Kidney (tissue), 14 donors: ENCODE data around the gene CUEDC1. TPM values are rescaled to one million over a fixed set of nuclear protein-coding genes. Genes with fewer than 3 reads are reported as not detected.

ENCODE experiments used
- DNase-seq, 5 donors: peaks; one replicate each; pipeline ENCODE4 v3.0.0-alpha.2; 2013 to 2020
- FAIRE-seq: peaks from 2 replicates; lab custom pipeline; 2012; peaks lifted over from hg19 to GRCh38; lab: Jason Lieb, UNC
- H3K27ac ChIP-seq, 2 donors: one replicate each; pipeline ENCODE4 v1.7.0; 2013; ENCODE audit warnings: low read depth in 2 of 2, low read length in 2 of 2, inconsistent platforms in 1 of 2
- H3K27me3 ChIP-seq: one replicate; pipeline ENCODE4 v1.7.1; 2013; ENCODE audit warnings: low read length, inconsistent platforms; ENCODE audit not compliant: control insufficient read depth, insufficient read depth
- H3K36me3 ChIP-seq, 3 donors: one replicate each; pipeline versions ENCODE4 v1.7.0 to v1.7.1; 2013; ENCODE audit warnings: low read length in 3 of 3, control low read depth in 1 of 3, inconsistent platforms in 1 of 3; ENCODE audit not compliant: insufficient read depth in 3 of 3, control insufficient read depth in 2 of 3
- H3K4me1 ChIP-seq, 3 donors: one replicate each; pipeline versions ENCODE4 v1.7.0 to v1.7.1; 2013; ENCODE audit warnings: low read length in 3 of 3, inconsistent platforms in 1 of 3, low read depth in 1 of 3; ENCODE audit not compliant: control insufficient read depth in 2 of 3, insufficient read depth in 2 of 3
- H3K4me3 ChIP-seq, 3 donors: one replicate each; pipeline versions ENCODE4 v1.7.0 to v1.8.1; 2013; ENCODE audit warnings: low read length in 3 of 3, control low read depth in 1 of 3, inconsistent platforms in 1 of 3
- H3K9ac ChIP-seq, 3 donors: one replicate each; pipeline versions ENCODE4 v1.7.0 to v1.7.1; 2013; ENCODE audit warnings: low read length in 3 of 3, control low read depth in 1 of 3, inconsistent platforms in 1 of 3
- H3K9me3 ChIP-seq, 3 donors: one replicate each; pipeline versions ENCODE4 v1.7.0 to v1.7.1; 2013; ENCODE audit warnings: low read length in 3 of 3, control low read depth in 1 of 3, inconsistent platforms in 1 of 3; ENCODE audit not compliant: control insufficient read depth in 2 of 3, insufficient read depth in 1 of 3
- intact Hi-C: fragments of 100-400 bp; cut with DNase I; formaldehyde crosslinking; loops from one replicate; pipeline ENCODE4 v1.11.1; 2022
- polyA plus RNA-seq: library from polyadenylated mRNA; stranded (reverse); fragments of 350-450 nt; fragmentation: Illumina TruSeq; extraction: RNeasy Lipid Tissue Mini Kit (QIAGEN cat#74804); gene quantifications from one replicate; pipeline ENCODE4 v1.2.3, GENCODE V29; 2014; ENCODE audit warnings: low read depth, low replicate concordance; ENCODE audit not compliant: insufficient read depth
- total RNA-seq: library from RNA; stranded (reverse); fragmentation: NEBNext Ultra II Directional; extraction: Animal tissue kit (Norgen Biotek cat#: 25700); gene quantifications from one replicate; pipeline ENCODE4 v1.2.1, GENCODE V29; 2021
- TF ChIP-seq, protein P1 (sequence below): IDR thresholded peaks from 3 replicates; pipeline ENCODE4 v1.5.1; 2012; ENCODE audit warnings: mild to moderate bottlenecking, moderate library complexity, borderline replicate concordance; ENCODE audit not compliant: insufficient read depth; ENCODE audit errors: extremely low read depth
- donor health status: control.
- donor health status: control.
- donor health status: control.
- donor health status: control.
- donor health status: control.
- donor health status: DM: yes; HTN: yes; CAD: no.
- donor health status: Normal renal cell carcinoma (clear cell type).

The CUEDC1 gene
- total and polyA plus RNA-seq, 2 donors from 2014 or later, result 33.0 to 52.3 TPM

DNA sequence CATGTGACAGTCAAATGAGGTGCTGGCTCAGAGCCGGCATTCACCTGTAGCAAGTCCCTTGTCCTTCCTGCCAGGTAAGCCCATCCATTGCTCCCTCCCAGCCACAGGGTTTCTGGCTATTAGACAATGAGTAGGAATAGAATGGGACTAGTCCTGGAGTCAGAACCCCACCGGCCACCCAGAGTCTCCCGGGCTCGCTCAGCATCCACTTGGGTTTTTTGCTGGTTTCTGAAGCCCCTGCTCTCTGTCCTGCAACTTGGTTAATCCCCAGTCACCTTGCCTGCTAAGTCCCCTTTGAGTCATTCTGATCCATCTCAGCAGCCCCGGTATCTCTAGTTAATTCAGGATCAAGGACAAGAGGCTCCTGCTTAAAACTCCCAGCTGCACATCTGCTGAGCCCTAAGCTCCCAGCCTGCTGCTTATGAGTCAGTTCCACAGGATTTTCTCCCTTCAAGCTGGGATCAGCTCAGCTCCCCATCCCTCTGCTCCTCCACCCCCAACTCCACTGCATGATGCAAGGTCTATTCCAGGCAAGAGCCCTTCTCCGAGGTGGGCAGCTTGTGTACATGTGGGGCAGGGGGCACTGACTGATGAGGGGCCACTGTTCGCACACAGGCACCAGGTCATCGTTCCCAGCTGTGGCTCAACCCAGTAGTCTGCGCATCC, 85.5 kb downstream of the CUEDC1 start:
- H3K27me3 ChIP-seq, result no peaks in the 10 kb centered on the region
- H3K4me3 ChIP-seq, result no peak overlapping the region
- DNase-seq (peak in 1 of 5 donors; percentile 26), FAIRE-seq (no peak)
- no peaks in the 10 kb centered on the region for H3K9me3 ChIP-seq
- H3K4me1 ChIP-seq, result peaks cover 0 to 23% (median 12%) of the 10 kb centered on the region in 3 donors
- H3K27ac ChIP-seq, result no peak overlapping the region
- H3K36me3 ChIP-seq, result peaks cover 0 to 23% (median 10%) of the 10 kb centered on the region in 3 donors
- H3K9ac ChIP-seq, result no peak overlapping the region
- intact Hi-C loops, result no loop called here
- TF ChIP-seq, protein P1, sequence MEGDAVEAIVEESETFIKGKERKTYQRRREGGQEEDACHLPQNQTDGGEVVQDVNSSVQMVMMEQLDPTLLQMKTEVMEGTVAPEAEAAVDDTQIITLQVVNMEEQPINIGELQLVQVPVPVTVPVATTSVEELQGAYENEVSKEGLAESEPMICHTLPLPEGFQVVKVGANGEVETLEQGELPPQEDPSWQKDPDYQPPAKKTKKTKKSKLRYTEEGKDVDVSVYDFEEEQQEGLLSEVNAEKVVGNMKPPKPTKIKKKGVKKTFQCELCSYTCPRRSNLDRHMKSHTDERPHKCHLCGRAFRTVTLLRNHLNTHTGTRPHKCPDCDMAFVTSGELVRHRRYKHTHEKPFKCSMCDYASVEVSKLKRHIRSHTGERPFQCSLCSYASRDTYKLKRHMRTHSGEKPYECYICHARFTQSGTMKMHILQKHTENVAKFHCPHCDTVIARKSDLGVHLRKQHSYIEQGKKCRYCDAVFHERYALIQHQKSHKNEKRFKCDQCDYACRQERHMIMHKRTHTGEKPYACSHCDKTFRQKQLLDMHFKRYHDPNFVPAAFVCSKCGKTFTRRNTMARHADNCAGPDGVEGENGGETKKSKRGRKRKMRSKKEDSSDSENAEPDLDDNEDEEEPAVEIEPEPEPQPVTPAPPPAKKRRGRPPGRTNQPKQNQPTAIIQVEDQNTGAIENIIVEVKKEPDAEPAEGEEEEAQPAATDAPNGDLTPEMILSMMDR, result no peak

DNA sequence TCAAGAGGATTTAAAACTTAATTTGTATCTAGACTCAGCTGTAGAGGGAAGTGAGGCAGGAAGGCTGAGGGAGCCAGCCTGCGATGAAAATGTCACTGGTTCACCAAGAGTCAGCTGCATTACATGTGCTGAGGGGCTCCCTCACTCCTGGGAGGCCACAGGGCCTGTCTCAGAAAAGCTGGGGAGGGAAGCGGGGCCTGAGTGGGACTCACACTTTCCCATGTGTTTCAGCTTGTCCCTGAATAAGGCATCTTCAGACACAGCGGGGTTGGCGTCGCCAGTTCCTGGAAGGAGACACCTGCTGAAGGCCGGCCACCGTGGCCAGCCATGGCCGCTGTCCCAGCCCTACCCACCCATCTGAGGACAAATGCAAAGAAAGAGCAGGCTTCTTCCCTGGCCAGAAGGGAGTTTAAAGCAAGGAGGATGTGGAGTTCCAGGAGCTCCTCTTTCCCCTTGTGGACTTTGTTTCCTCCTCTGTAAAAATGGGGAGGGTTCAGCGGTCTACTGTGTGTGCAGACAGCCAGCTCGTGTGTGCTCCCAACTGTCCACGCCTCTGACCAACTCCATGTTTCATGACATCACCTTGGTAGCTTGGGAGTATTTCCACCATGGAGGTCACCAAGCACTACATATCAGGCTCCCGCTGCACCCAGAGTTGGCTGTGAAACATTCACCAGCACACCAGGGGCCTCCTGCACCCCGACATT, 86.1 kb downstream of the CUEDC1 start:
- Histone ChIP-seq H3K9me3 (no peaks in the 10 kb centered on the region), H3K27ac (no peak overlapping the region), H3K4me1 (peaks cover 0 to 19% (median 9%) of the 10 kb centered on the region in 3 donors), H3K27me3 (no peaks in the 10 kb centered on the region), H3K9ac (no peak overlapping the region), H3K36me3 (peaks cover 0 to 23% (median 10%) of the 10 kb centered on the region in 3 donors), H3K4me3 (no peak overlapping the region)
- DNase-seq (no peak), FAIRE-seq (no peak)
- intact Hi-C loops, result no loop called here
- TF ChIP-seq, protein P1, result no peak

DNA sequence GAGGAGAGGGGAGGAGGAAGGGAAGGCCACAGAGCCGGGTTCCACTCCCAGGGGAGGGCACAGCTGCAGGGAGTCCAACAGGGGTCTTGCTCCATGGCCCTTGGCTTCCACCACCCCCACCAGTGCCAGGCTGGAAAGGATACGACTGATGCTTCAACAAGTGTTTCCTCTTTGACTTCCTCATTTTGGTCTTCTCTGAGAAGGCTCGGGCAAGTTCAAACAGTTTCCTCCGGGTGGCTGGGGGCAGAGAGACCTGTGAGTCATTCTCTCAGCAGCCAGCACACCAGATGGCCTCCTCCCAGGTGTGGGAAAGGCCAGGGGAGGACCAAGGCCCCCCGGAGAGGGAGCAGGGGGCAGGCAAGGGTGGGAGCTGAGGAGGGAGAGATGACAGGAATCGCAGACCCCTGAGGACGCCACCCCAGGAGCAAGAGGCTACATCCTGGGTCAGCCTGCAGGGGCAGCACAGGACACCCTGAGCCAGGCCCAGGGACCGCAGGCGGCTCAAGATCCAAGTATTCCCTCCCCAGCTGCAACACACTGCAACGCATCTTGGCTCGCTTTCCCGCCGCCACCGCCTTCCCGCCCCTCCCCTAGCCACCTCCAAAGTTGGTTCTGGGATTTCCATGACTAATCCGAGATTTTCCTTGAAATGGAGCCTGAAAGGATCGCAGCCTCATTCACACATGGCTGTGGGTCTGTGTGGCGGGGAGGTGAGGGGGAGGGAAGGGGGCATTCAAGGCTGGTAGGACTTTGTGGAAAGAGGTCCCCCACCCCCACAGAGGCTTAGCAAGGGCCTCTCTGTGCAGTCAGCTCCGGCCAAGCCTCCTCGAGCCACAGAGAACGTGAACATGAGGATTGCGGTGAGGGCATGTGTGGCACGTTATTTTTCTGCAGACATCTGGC, 87.0 kb downstream of the CUEDC1 start:
- no peaks in the 10 kb centered on the region for H3K27me3 ChIP-seq
- intact Hi-C loops, result no loop called here
- no peak for FAIRE-seq
- no peaks in the 10 kb centered on the region for H3K9me3 ChIP-seq
- peaks cover 0 to 23% (median 10%) of the 10 kb centered on the region in 3 donors for H3K36me3 ChIP-seq
- no peak overlapping the region for H3K9ac ChIP-seq
- peaks cover 0 to 11% (median 1%) of the 10 kb centered on the region in 3 donors for H3K4me1 ChIP-seq
- H3K4me3 ChIP-seq, result no peak overlapping the region
- TF ChIP-seq, protein P1, result no peak
- no peak overlapping the region for H3K27ac ChIP-seq
- DNase-seq, result peak in 2 of 5 donors; percentile 56 to 89
